ENCODE data around the gene CTNND2.

- TF ChIP-seq NFYB (IDR thresholded peaks at IDR 0.05; ENCODE audit: extremely low read depth, insufficient read length) (no peak), EZH2 (IDR thresholded peaks at IDR 0.05; ENCODE audit: borderline replicate concordance, low read depth, low read length) (no peak), TOE1 (IDR thresholded peaks at IDR 0.05; ENCODE audit: borderline replicate concordance) (no peak), TOE1 (CRISPR knock-in tag; IDR thresholded peaks at IDR 0.05; ENCODE audit: borderline replicate concordance, low read depth) (no peak), SP1 (CRISPR knock-in tag; IDR thresholded peaks at IDR 0.05) (no peak), NCOA1 (IDR thresholded peaks at IDR 0.05; ENCODE audit: low read depth) (no peak), SMAD4 (CRISPR knock-in tag; conservative IDR thresholded peaks at IDR 0.05) (no peak)
Observed at GRCh38 chr5:11482011-11482410, 422.2 kb downstream of the CTNND2 start.

Data from K562 (cell line).